ENCODE results near the gene DYNC1H1. TPM values are rescaled to one million over a fixed set of nuclear protein-coding genes. Genes with fewer than 3 reads are reported as not detected.

Gene DYNC1H1
- total RNA-seq, 2 donors from 2014 or later, result 171 to 219 TPM

GRCh38 chr14:101947904-101948665 is 16.3 kb upstream of the DYNC1H1 start:
- WGBS, 2 donors, result 0 to 1% methylated on average over 17 to 53 of the region's 53 CpGs
- H3K36me3 ChIP-seq (replicated peaks in 1 of 2; ENCODE audit: insufficient read depth in 1 of 2, low read depth in 2 of 2), result no peaks in the 10 kb centered on the region
- TF ChIP-seq CTCF (IDR thresholded peaks at IDR 0.05) (no peak), POLR2A (IDR thresholded peaks at IDR 0.05) (peak; percentile 91 to 99 (median 99))
- DNase-seq, result peak; percentile 100
- peak overlapping the region; percentile 84 to 99 (median 92) for H3K27ac ChIP-seq
- intact Hi-C loops (cut with DNase I), result no loop called here
- no peaks in the 10 kb centered on the region for H3K9me3 ChIP-seq
- peak; percentile 98 for ATAC-seq
- no peaks in the 10 kb centered on the region for H3K27me3 ChIP-seq
- peak overlapping the region; percentile 63 to 67 for H3K4me3 ChIP-seq
- peaks cover 27% of the 10 kb centered on the region for H3K4me1 ChIP-seq

GRCh38 chr14:101948666-101949216 is 15.6 kb upstream of the DYNC1H1 start:
- no peaks in the 10 kb centered on the region for H3K36me3 ChIP-seq (replicated peaks in 1 of 2; ENCODE audit: insufficient read depth in 1 of 2, low read depth in 2 of 2)
- H3K4me3 ChIP-seq, result peak overlapping the region; percentile 63 to 67
- ATAC-seq, result no peak
- H3K27ac ChIP-seq, result peak overlapping the region; percentile 84 to 99 (median 92)
- DNase-seq, result peak in 3 of 4 donors; percentile 30 to 38 (median 31)
- H3K4me1 ChIP-seq, result peaks cover 30% of the 10 kb centered on the region
- no peaks in the 10 kb centered on the region for H3K9me3 ChIP-seq
- WGBS, 2 donors, result 6 to 13% methylated on average over 5 to 29 of the region's 29 CpGs
- intact Hi-C loops (cut with DNase I), result no loop called here
- no peaks in the 10 kb centered on the region for H3K27me3 ChIP-seq
- no peak for TF ChIP-seq POLR2A (IDR thresholded peaks at IDR 0.05)
- TF ChIP-seq CTCF (IDR thresholded peaks at IDR 0.05), result no peak

GRCh38 chr14:101950100-101950499 is 14.3 kb upstream of the DYNC1H1 start:
- no peak for ATAC-seq
- no peak for DNase-seq
- intact Hi-C loops (cut with DNase I), result loop anchor here (10.0 kb wide), 1 partner anchor 175 kb away; no protein-coding TSS in a partner anchor
- Histone ChIP-seq H3K9me3 (no peaks in the 10 kb centered on the region), H3K4me1 (peaks cover 30% of the 10 kb centered on the region), H3K36me3 (replicated peaks in 1 of 2; ENCODE audit: insufficient read depth in 1 of 2, low read depth in 2 of 2) (no peaks in the 10 kb centered on the region), H3K27me3 (no peaks in the 10 kb centered on the region), H3K4me3 (no peak overlapping the region), H3K27ac (peak overlapping the region in 1 of 4 donors; percentile 5)
- no peak for TF ChIP-seq POLR2A (IDR thresholded peaks at IDR 0.05)
- TF ChIP-seq CTCF (IDR thresholded peaks at IDR 0.05), result no peak
- 50 to 55% methylated on average over 4 of the region's 4 CpGs for WGBS, 2 donors

- Histone ChIP-seq H3K9me3 (no peaks in the 10 kb centered on the region), H3K27ac (peak overlapping the region in 1 of 4 donors; percentile 5), H3K36me3 (replicated peaks in 1 of 2; ENCODE audit: insufficient read depth in 1 of 2, low read depth in 2 of 2) (no peaks in the 10 kb centered on the region), H3K4me3 (no peak overlapping the region), H3K4me1 (peaks cover 30% of the 10 kb centered on the region), H3K27me3 (no peaks in the 10 kb centered on the region)
- ATAC-seq, result no peak
- TF ChIP-seq POLR2A (IDR thresholded peaks at IDR 0.05) (no peak), CTCF (IDR thresholded peaks at IDR 0.05) (no peak)
- no peak for DNase-seq
- intact Hi-C loops (cut with DNase I), result loop anchor here (10.0 kb wide), 1 partner anchor 176 kb away; no protein-coding TSS in a partner anchor
- 26 to 63% methylated on average over 2 to 4 of the region's 4 CpGs for WGBS, 2 donors
Observed at GRCh38 chr14:101950516-101951215, 13.7 kb upstream of the DYNC1H1 start.
